H1 (cell line): ENCODE data around the gene SLC11A1. TPM values are rescaled to one million over a fixed set of nuclear protein-coding genes. Genes with fewer than 3 reads are reported as not detected.

Experiments used
- CTCF ChIA-PET: fragments of 300-600 bp; sonication (Branson Sonifier 250); formaldehyde crosslinking; loops from one replicate; lab custom pipeline; 2021; ENCODE audit not compliant: partially characterized antibody; lab: Charles Lee
- POLR2A ChIA-PET: fragments of 300-600 bp; sonication (Branson Sonifier 250); formaldehyde crosslinking; loops from one replicate; lab custom pipeline; 2021; ENCODE audit warnings: inconsistent platforms; ENCODE audit not compliant: partially characterized antibody; lab: Charles Lee
- DNase-seq, 2 experiments: peaks; one replicate each; pipeline versions ENCODE4 v3.0.0 to v3.0.0-alpha.2; 2010 to 2022; ENCODE audit warnings: low spot score in 2 of 2, low read depth in 1 of 2, mixed read lengths in 1 of 2
- FAIRE-seq: peaks from 2 replicates; lab custom pipeline; 2011; peaks lifted over from hg19 to GRCh38; lab: Jason Lieb, UNC
- H2AFZ ChIP-seq: 2 replicates; pipeline ENCODE4 v1.8.1; 2012; ENCODE audit warnings: low read length, inconsistent platforms
- H2AK5ac ChIP-seq: 2 replicates; pipeline ENCODE4 v1.6.1; 2013; ENCODE audit warnings: low read depth, low read length
- H2BK120ac ChIP-seq: replicated peaks from 2 replicates; pipeline ENCODE3; 2013; ENCODE audit warnings: low read depth, low read length, inconsistent platforms
- H2BK12ac ChIP-seq: 2 replicates; pipeline ENCODE4 v1.6.1; 2013; ENCODE audit warnings: low read depth, low read length
- H2BK15ac ChIP-seq: 2 replicates; pipeline ENCODE4 v1.6.1; 2013; ENCODE audit warnings: low read length
- H2BK20ac ChIP-seq: 2 replicates; pipeline ENCODE4 v1.6.1; 2013; ENCODE audit warnings: low read length
- H2BK5ac ChIP-seq: 2 replicates; pipeline ENCODE4 v1.6.1; 2013; ENCODE audit warnings: low read depth, low read length
- H3K14ac ChIP-seq: 2 replicates; pipeline ENCODE4 v1.6.1; 2013; ENCODE audit warnings: inconsistent platforms; ENCODE audit not compliant: insufficient read length
- H3K18ac ChIP-seq: 2 replicates; pipeline ENCODE4 v1.6.1; 2013; ENCODE audit warnings: low read length; ENCODE audit errors: extremely low read depth
- H3K23ac ChIP-seq: 2 replicates; pipeline ENCODE4 v1.6.1; 2013; ENCODE audit warnings: inconsistent platforms; ENCODE audit not compliant: insufficient read length
- H3K23me2 ChIP-seq: 2 replicates; pipeline ENCODE4 v1.6.1; 2013; ENCODE audit warnings: low read depth, low read length
- H3K27ac ChIP-seq: 2 replicates; pipeline ENCODE4 v1.6.1; 2011; ENCODE audit warnings: low read depth, low read length, inconsistent platforms
- H3K27me3 ChIP-seq, 4 experiments: replicated peaks in 1 of 4; 1 replicate in 1 of 4; 2 replicates in 3 of 4; pipeline versions ENCODE4 v1.6.1 to v1.8.1; 2011 to 2013; ENCODE audit warnings: low read length in 3 of 4, mild to moderate bottlenecking in 3 of 4, inconsistent platforms in 2 of 4, mixed read lengths in 2 of 4, moderate library complexity in 1 of 4; ENCODE audit not compliant: control insufficient read depth in 3 of 4, insufficient read depth in 3 of 4; ENCODE audit errors: extremely low read depth in 1 of 4
- H3K36me3 ChIP-seq, 4 experiments: 2 replicates each; pipeline versions ENCODE4 v1.6.1 to v1.8.1; 2011 to 2013; ENCODE audit warnings: mild to moderate bottlenecking in 4 of 4, low read length in 3 of 4, moderate library complexity in 2 of 4, control low read depth in 1 of 4, inconsistent platforms in 1 of 4; ENCODE audit not compliant: insufficient read depth in 4 of 4, control insufficient read depth in 2 of 4
- H3K4ac ChIP-seq: replicated peaks from 2 replicates; pipeline ENCODE3; 2013; ENCODE audit warnings: low read length, low read depth, mixed read lengths, inconsistent platforms; ENCODE audit not compliant: insufficient read length
- H3K4me1 ChIP-seq, 4 experiments: replicated peaks in 1 of 4; 1 replicate in 1 of 4; 2 replicates in 3 of 4; pipeline versions ENCODE4 v1.6.1 to v1.8.1; 2011 to 2013; ENCODE audit warnings: low read length in 3 of 4, inconsistent platforms in 2 of 4, mixed read lengths in 1 of 4; ENCODE audit not compliant: insufficient read depth in 4 of 4, control insufficient read depth in 3 of 4
- H3K4me2 ChIP-seq, 2 experiments: 2 replicates each; pipeline versions ENCODE4 v1.6.1 to v1.8.1; 2011 to 2013; ENCODE audit warnings: low read depth in 2 of 2, low read length in 2 of 2, control low read depth in 1 of 2, inconsistent platforms in 1 of 2, mild to moderate bottlenecking in 1 of 2; ENCODE audit not compliant: insufficient read depth in 1 of 2
- H3K4me3 ChIP-seq, 4 experiments: fragments of 200-600, 300-600 bp in 1 of 4; sonication (generic), shearing (Covaris generic), sonication (Bioruptor Twin) in 1 of 4; 2 replicates each; pipeline versions ENCODE4 v1.5.1 to v1.8.1; 2011 to 2016; ENCODE audit warnings: low read length in 4 of 4, low read depth in 3 of 4, control low read depth in 2 of 4, inconsistent platforms in 2 of 4, mild to moderate bottlenecking in 2 of 4, mixed read lengths in 1 of 4, moderate library complexity in 1 of 4; ENCODE audit not compliant: insufficient read depth in 2 of 4; ENCODE audit errors: extremely low read depth in 1 of 4
- H3K56ac ChIP-seq: replicated peaks from 2 replicates; pipeline ENCODE3; 2013; ENCODE audit warnings: low read depth, mild to moderate bottlenecking, mixed read lengths, low read length, inconsistent platforms; ENCODE audit not compliant: insufficient read length
- H3K79me1 ChIP-seq: 2 replicates; pipeline ENCODE4 v1.6.1; 2013; ENCODE audit warnings: low read depth, low read length, control low read depth
- H3K79me2 ChIP-seq, 2 experiments: 2 replicates each; pipeline versions ENCODE4 v1.6.1 to v1.8.1; 2012 to 2013; ENCODE audit warnings: low read length in 2 of 2, mild to moderate bottlenecking in 2 of 2, inconsistent platforms in 1 of 2; ENCODE audit not compliant: insufficient read depth in 2 of 2, control insufficient read depth in 1 of 2
- H3K9ac ChIP-seq, 4 experiments: replicated peaks in 1 of 4; 1 replicate in 1 of 4; 2 replicates in 3 of 4; pipeline versions ENCODE4 v1.6.1 to v1.8.1; 2011 to 2013; ENCODE audit warnings: low read depth in 3 of 4, low read length in 3 of 4, control low read depth in 2 of 4, mild to moderate bottlenecking in 2 of 4, moderate library complexity in 2 of 4, inconsistent platforms in 1 of 4; ENCODE audit errors: extremely low read depth in 1 of 4
- H3K9me3 ChIP-seq, 2 experiments: 2 replicates each; pipeline versions ENCODE4 v1.6.1 to v1.8.1; 2012 to 2013; ENCODE audit warnings: mild to moderate bottlenecking in 2 of 2, moderate library complexity in 2 of 2, control low read depth in 1 of 2, inconsistent platforms in 1 of 2, low read depth in 1 of 2, low read length in 1 of 2, mixed read lengths in 1 of 2; ENCODE audit not compliant: insufficient read depth in 2 of 2
- H4K20me1 ChIP-seq, 2 experiments: replicated peaks in 1 of 2; 2 replicates each; pipeline versions ENCODE3 to v1.8.1; 2011 to 2013; ENCODE audit warnings: inconsistent platforms in 2 of 2, low read length in 2 of 2, mild to moderate bottlenecking in 1 of 2; ENCODE audit not compliant: insufficient read depth in 2 of 2, control insufficient read depth in 1 of 2
- H4K5ac ChIP-seq: 2 replicates; pipeline ENCODE4 v1.6.1; 2013; ENCODE audit warnings: low read length, low read depth, mixed read lengths, inconsistent platforms; ENCODE audit not compliant: insufficient read length
- H4K8ac ChIP-seq: 2 replicates; pipeline ENCODE4 v1.8.0; 2013; ENCODE audit warnings: mild to moderate bottlenecking, moderate library complexity, low read length, inconsistent platforms; ENCODE audit not compliant: insufficient read depth; ENCODE audit errors: extremely low read depth
- H4K91ac ChIP-seq: replicated peaks from 2 replicates; pipeline ENCODE3; 2013; ENCODE audit warnings: low read length, mixed read lengths, inconsistent platforms; ENCODE audit not compliant: insufficient read length
- CHD2 ChIP-seq: IDR thresholded peaks from 2 replicates; pipeline ENCODE4 v1.6.1; 2012; ENCODE audit warnings: low read length, improper control_type of control experiment
- RAD21 ChIP-seq, 2 experiments: IDR thresholded peaks in 1 of 2; conservative IDR thresholded peaks in 1 of 2; 2 replicates each; pipeline ENCODE4 v1.6.1; 2011; ENCODE audit warnings: low read depth in 2 of 2, low read length in 2 of 2, improper control_type of control experiment in 1 of 2, inconsistent platforms in 1 of 2, mild to moderate bottlenecking in 1 of 2, moderate library complexity in 1 of 2
- RFX5 ChIP-seq: IDR thresholded peaks from 2 replicates; pipeline ENCODE4 v1.6.1; 2011; ENCODE audit warnings: low read depth, low read length, improper control_type of control experiment, borderline replicate concordance
- SP4 ChIP-seq: IDR thresholded peaks from 2 replicates; pipeline ENCODE4 v1.6.1; 2012; ENCODE audit warnings: low read length, inconsistent platforms
- TAF1 ChIP-seq: IDR thresholded peaks from 2 replicates; pipeline ENCODE4 v1.6.1; 2011; ENCODE audit warnings: mild to moderate bottlenecking, low read depth, low read length
- WGBS, 2 experiments: shearing (Covaris generic) in 1 of 2; methylation state at CpG; one replicate each; pipeline versions ENCODE4 v1.1.6 to v1.1.7; 2013 to 2015; ENCODE audit warnings: low lambda C conversion rate in 2 of 2, mixed read lengths in 2 of 2, inconsistent platforms in 1 of 2, low coverage in 1 of 2, missing lambda C conversion rate in 1 of 2; ENCODE audit not compliant: insufficient replicate concordance in 2 of 2, insufficient coverage in 1 of 2, insufficient read length in 1 of 2; ENCODE audit errors: extremely low coverage in 1 of 2, missing lambda C conversion rate in 1 of 2; 5-methylcytosine and 5-hydroxymethylcytosine counted together
- polyA plus RNA-seq, 7 experiments: library from polyadenylated mRNA; depleted of rRNA in 3 of 7; stranded (reverse) in 5 of 7; unstranded in 2 of 7; fragments of >200 nt in 5 of 7; fragments of 200-250 nt in 2 of 7; gene quantifications; 1 replicate in 5 of 7; 2 replicates in 1 of 7; 4 replicates in 1 of 7; pipeline versions ENCODE4 v1.2.1 to v1.2.3, GENCODE V29; 2011 to 2013; ENCODE audit warnings: missing spikeins in 2 of 7, mixed read lengths in 2 of 7
- total RNA-seq: library from RNA; stranded (reverse); fragmentation: NEBNext Ultra II Directional; extraction: Animal tissue kit (Norgen Biotek cat#: 25700); gene quantifications from 2 replicates; pipeline ENCODE4 v1.2.1, GENCODE V29; 2021

The SLC11A1 gene
- total and polyA plus RNA-seq, 2 of the 8 experiments (the other 6 are each of a cell fraction or from before 2014, with no cell fraction given) = 0.20 to 0.43 TPM

GRCh38 chr2:218429911-218430692 lies 48.0 kb downstream of the SLC11A1 start:
- Histone ChIP-seq H3K4me2 (no peak overlapping the region), H3K27ac (no peak overlapping the region), H4K20me1 (no peaks in the 10 kb centered on the region), H3K79me2 (no peaks in the 10 kb centered on the region), H2AFZ (no peak overlapping the region), H2BK20ac (no peak overlapping the region), H4K8ac (no peak overlapping the region), H3K23ac (no peak overlapping the region), H3K36me3 (no peaks in the 10 kb centered on the region), H3K56ac (no peak overlapping the region), H3K9me3 (no peaks in the 10 kb centered on the region), H3K4me3 (no peak overlapping the region), H2BK12ac (no peak overlapping the region), H3K14ac (no peak overlapping the region), H4K5ac (no peak overlapping the region), H2AK5ac (no peak overlapping the region), H3K4ac (no peak overlapping the region), H3K23me2 (no peaks in the 10 kb centered on the region), H2BK15ac (no peak overlapping the region), H3K27me3 (no peaks in the 10 kb centered on the region), H3K79me1 (no peaks in the 10 kb centered on the region), H3K9ac (no peak overlapping the region), H3K4me1 (peaks cover 0 to 3% (median 0%) of the 10 kb centered on the region in 4 experiments; a peak in 1 of 7 replicates), H2BK5ac (no peak overlapping the region; the same call in 1 of the 2 replicates), H2BK120ac (no peak overlapping the region), H4K91ac (no peak overlapping the region), H3K18ac (no peak overlapping the region; the same call in 1 of the 2 replicates)
- 90% methylated on average over 7 of the region's 9 CpGs; no CpG with 5 or more reads in 1 of the 2 experiments for WGBS, 2 experiments
- ChIA-PET POLR2A (no interaction called here), CTCF (interaction anchor here (0.9 to 1.9 kb wide), 6 partner anchors 23 to 419 kb away, joined by 3 to 7 read pairs (median 5); no protein-coding TSS in a partner anchor)
- FAIRE-seq (no peak), DNase-seq (no peak)
- TF ChIP-seq RFX5 (no peak), CHD2 (no peak), TAF1 (no peak), SP4 (no peak), RAD21 (IDR thresholded peaks at IDR 0.05 in 1 of 2, conservative IDR thresholded peaks at IDR 0.05 in 1 of 2; ENCODE audit: low read depth in 2 of 2, low read length in 2 of 2) (no peak)
